B cell (primary cell): ENCODE measurements around the gene CRABP1.

ENCODE experiments used
- CTCF ChIP-seq: fragments of 200-600 bp; IDR thresholded peaks from one replicate; pipeline ENCODE4 v1.8.0; 2022; ENCODE audit warnings: antibody characterized with exemption, mild to moderate bottlenecking
- EZH2 ChIP-seq: IDR thresholded peaks from 2 replicates; pipeline ENCODE4 v1.6.1; 2012; ENCODE audit warnings: borderline replicate concordance, low read depth, mild to moderate bottlenecking, moderate library complexity, low read length; ENCODE audit not compliant: insufficient read depth, poor library complexity, severe bottlenecking

DNA sequence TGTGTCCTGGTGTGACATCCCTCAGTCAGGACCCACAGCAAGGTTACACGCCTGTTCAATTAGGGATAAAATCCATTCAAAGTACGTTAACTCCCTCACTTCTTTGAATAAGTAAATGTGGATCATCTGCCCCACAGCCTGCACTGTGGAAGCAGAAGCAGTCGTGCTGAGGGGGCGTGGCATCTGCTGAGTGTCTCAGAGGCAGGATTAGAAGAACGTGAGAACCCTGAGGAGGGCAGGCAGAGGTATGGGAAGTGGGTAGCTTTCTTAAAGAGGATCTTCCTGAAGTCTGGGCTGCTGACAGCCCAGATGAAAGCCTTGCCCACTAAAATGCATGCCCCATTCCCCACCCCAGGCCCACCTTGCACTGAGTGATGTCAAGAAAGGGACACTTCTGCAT lies 28.5 kb downstream of the CRABP1 start:
- no peak for TF ChIP-seq CTCF
- no peak for TF ChIP-seq EZH2
